Heart left ventricle (tissue), 16 donors: ENCODE measurements around the gene ALDOC. TPM values are rescaled to one million over a fixed set of nuclear protein-coding genes. Genes with fewer than 3 reads are reported as not detected.
"Not testable (repeated sequence)": the region's sequence is repeated elsewhere in the genome, so short reads cannot be mapped to it uniquely, and the experiment has no call there.

Experiments used
- ATAC-seq, 4 donors: fragments of 200-7000 bp; cut with Tn5 transposase; one replicate each; pipeline ENCODE4 v1.9.1; 2020 to 2022; ENCODE audit warnings: moderate library complexity in 4 of 4, mild to moderate bottlenecking in 3 of 4, moderate number of reproducible peaks in 1 of 4
- DNase-seq, 5 donors: peaks; one replicate each; pipeline ENCODE4 v3.0.0-alpha.2; 2020
- H3K27ac ChIP-seq, 12 donors: fragments of 200-600 bp; sonication (generic) in 4 of 12; one replicate each; pipeline versions ENCODE4 v1.5.0 to v1.8.0; 2016 to 2022; ENCODE audit warnings: mild to moderate bottlenecking in 2 of 12
- H3K27me3 ChIP-seq, 9 donors: fragments of 200-600 bp; sonication (generic) in 2 of 9; one replicate each; pipeline versions ENCODE4 v1.5.1 to v1.8.0; 2016 to 2022; ENCODE audit warnings: mild to moderate bottlenecking in 3 of 9
- H3K36me3 ChIP-seq, 9 donors: fragments of 200-600 bp; sonication (generic) in 2 of 9; one replicate each; pipeline versions ENCODE4 v1.5.0 to v1.8.0; 2018 to 2022; ENCODE audit warnings: mild to moderate bottlenecking in 2 of 9
- H3K4me1 ChIP-seq, 12 donors: fragments of 200-600 bp; sonication (generic) in 4 of 12; one replicate each; pipeline versions ENCODE4 v1.5.0 to v1.8.0; 2016 to 2022; ENCODE audit warnings: mild to moderate bottlenecking in 3 of 12
- H3K4me3 ChIP-seq, 12 donors: fragments of 200-600 bp; sonication (generic) in 4 of 12; one replicate each; pipeline versions ENCODE4 v1.5.0 to v1.8.0; 2017 to 2022; ENCODE audit warnings: mild to moderate bottlenecking in 9 of 12, moderate library complexity in 4 of 12
- H3K9me3 ChIP-seq, 12 donors: fragments of 200-600 bp; sonication (generic) in 4 of 12; one replicate each; pipeline versions ENCODE4 v1.5.0 to v1.8.0; 2016 to 2022; ENCODE audit warnings: mild to moderate bottlenecking in 1 of 12
- POLR2A ChIP-seq, 2 donors: fragments of 450-650 bp; IDR thresholded peaks; one replicate each; pipeline ENCODE4 v1.6.1; 2017; ENCODE audit warnings: antibody characterized with exemption in 2 of 2, mild to moderate bottlenecking in 2 of 2, moderate library complexity in 2 of 2
- WGBS, 4 donors: extraction: QIAGEN DNeasy Blood & Tissue Kit in 2 of 4; methylation state at CpG; one replicate each; pipeline versions ENCODE4 v1.1.5 to v1.1.7; 2013 to 2018; 5-methylcytosine and 5-hydroxymethylcytosine counted together
- intact Hi-C, 10 donors: fragments of 100-400 bp; cut with DNase I; formaldehyde crosslinking; loops; one replicate each; pipeline versions ENCODE4 v1.11.1 to v1.14.2; 2022
- polyA plus RNA-seq, 2 donors: library from polyadenylated mRNA; stranded (reverse); fragments of 200-250 nt; gene quantifications; one replicate each; pipeline ENCODE4 v1.2.3, GENCODE V29; 2013
- total RNA-seq, 9 donors: library from RNA; depleted of rRNA in 2 of 9; stranded (reverse); fragments of >200 nt in 2 of 9; fragmentation: NEBNext Ultra II Directional in 3 of 9; extraction: Animal tissue kit (Norgen Biotek cat#: 25700) in 3 of 9; gene quantifications; one replicate each; pipeline versions ENCODE4 v1.1.0 to v1.2.4, GENCODE V29; 2016 to 2023
- TF ChIP-seq, protein P1 (sequence below), 12 donors: fragments of 200-600 bp; sonication (generic) in 4 of 12; IDR thresholded peaks; one replicate each; pipeline versions ENCODE4 v1.5.0 to v1.8.0; 2018 to 2022; ENCODE audit warnings: antibody characterized with exemption in 12 of 12, mild to moderate bottlenecking in 5 of 12
- donor health status: ischemic (EF 13 %, LVEDD 7.1; RV severe dilation, severe dysfunction).
- donor health status: healthy with polysubstance abuse.
- donor health status: DM: no; HTN: yes; CAD: no.
- donor health status: DM: no; HTN: no; CAD: no.
- donor health status: ischemic (EF 25% LVEDD 6.9; RV normal size, moderate dysfunction).
- donor health status: ischemic (EF 25% LVEDD 5.7; RV mildly dilated, moderate dysfunction).
- donor health status: healthy.
- donor health status: DM: yes; HTN: yes; CAD: no.
- donor health status: ischemic (EF 35%, LVEDD 5.7; RV mildly dilated, moderate dysfunction).
- donor health status: nonischemic (EF 11% LVEDD 7.7; RV severe dilation, severe dysfunction).
- donor health status: DM: yes; HTN: yes; CAD: no.
- donor health status: PGD.
- donor health status: ischemic (EF 29% LVEDD 5.4; RV normal size, mild dysfunction).
- donor health status: nonischemic (EF 23%, LVEDD 6.1; RV moderate dilation, normal function).

ALDOC gene
- total and polyA plus RNA-seq, 11 donors = 154 to 677 (median 221) TPM

DNA sequence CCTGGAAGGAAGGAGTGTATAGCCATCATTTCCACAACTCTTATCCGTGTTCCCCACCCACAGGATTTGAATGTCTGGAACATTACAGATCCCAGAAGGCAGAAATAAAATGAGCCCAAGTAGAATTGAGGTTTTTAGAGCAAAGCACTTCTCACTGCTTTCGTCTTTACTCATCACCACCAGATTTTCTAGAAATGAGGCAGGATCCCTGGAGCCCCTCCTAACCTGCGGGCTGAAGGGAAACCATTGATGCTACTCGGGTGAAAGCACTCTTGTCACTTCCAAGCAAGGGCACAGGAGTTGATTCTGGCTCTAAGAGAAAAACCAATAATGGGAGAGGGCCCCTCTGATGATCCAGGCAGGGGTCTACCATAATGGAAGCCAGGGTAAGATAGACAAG is 2.8 kb upstream of the ALDOC start:
- no peak for DNase-seq
- Histone ChIP-seq H3K4me1 (peaks cover 0 to 16% (median 8%) of the 10 kb centered on the region in 12 donors), H3K4me3 (no peak overlapping the region), H3K27me3 (no peaks in the 10 kb centered on the region), H3K27ac (no peak overlapping the region), H3K36me3 (peaks cover 0 to 34% (median 0%) of the 10 kb centered on the region in 9 donors), H3K9me3 (no peaks in the 10 kb centered on the region)
- WGBS, 4 donors = 94 to 97% (median 95%) methylated on average over 4 of the region's 4 CpGs
- intact Hi-C loops = no loop called here
- TF ChIP-seq, protein P1, sequence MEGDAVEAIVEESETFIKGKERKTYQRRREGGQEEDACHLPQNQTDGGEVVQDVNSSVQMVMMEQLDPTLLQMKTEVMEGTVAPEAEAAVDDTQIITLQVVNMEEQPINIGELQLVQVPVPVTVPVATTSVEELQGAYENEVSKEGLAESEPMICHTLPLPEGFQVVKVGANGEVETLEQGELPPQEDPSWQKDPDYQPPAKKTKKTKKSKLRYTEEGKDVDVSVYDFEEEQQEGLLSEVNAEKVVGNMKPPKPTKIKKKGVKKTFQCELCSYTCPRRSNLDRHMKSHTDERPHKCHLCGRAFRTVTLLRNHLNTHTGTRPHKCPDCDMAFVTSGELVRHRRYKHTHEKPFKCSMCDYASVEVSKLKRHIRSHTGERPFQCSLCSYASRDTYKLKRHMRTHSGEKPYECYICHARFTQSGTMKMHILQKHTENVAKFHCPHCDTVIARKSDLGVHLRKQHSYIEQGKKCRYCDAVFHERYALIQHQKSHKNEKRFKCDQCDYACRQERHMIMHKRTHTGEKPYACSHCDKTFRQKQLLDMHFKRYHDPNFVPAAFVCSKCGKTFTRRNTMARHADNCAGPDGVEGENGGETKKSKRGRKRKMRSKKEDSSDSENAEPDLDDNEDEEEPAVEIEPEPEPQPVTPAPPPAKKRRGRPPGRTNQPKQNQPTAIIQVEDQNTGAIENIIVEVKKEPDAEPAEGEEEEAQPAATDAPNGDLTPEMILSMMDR (IDR thresholded peaks at IDR 0.05) = no peak
- TF ChIP-seq POLR2A (IDR thresholded peaks at IDR 0.05) = no peak
- no peak for ATAC-seq

DNA sequence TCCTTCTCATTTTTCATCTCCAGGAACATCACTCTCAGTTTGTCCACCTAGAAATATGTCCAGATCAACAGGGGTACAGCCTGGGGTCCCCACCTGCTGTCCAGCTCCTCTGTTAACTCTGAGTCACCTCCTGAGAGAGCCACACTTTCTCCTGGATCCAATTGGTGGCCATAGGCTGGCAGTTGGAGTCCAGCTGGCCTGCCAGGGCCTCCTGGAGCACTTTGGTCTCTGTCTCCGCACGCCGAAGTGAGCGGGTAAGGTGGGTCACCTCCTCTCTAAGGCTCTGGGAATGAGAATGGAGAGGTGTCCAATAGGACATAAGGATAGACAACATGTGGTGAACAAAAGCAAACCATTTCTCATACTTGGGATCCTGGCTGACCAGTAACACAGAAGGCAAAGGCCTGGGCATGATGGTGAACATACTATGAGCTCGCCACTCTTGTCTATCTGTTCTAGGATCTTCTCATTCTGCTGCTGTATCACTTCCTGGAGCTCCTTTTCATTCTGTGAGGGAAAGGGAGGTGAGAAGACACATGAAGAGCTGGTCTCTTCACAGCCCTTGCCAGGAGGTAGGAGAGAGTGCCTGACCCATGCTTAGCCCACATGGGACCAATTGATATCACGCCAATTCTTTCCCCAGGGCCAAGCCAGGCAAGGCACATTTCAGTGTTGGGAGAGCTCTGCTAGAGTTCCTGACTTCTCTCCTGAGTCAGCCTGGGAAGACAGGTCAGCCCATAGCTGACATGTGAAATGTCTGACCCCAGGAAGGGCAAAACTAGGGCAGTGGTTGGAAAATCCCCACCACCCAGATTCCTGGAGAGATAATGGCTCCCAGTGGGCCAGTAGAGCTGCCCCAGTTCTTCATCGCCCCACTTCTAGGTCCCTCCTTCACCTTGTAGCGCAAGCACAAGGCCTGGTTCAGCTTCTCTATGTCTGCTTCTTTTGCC is 1.8 kb upstream of the ALDOC start:
- DNase-seq (no peak), ATAC-seq (no peak)

DNA sequence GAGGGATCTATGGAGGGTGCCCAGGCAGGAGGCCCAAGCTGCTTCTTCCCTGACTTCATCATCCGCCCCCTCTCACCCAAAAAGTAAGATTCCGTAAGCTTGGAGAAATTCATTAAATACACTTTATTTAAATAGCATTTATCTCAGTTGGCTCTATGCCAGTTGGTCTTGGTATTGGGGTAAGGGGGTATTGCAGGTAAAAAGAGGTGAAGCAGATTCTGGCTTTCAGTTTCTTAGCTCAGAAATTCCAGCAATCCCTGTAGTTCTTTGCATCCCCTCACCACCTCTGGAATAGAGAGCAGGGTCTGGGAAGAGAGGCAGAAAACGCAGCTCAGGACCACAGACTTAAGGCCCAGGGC is 750 bp upstream of the ALDOC start:
- Histone ChIP-seq H3K9me3 (no peaks in the 10 kb centered on the region), H3K4me1 (peaks cover 0 to 36% (median 12%) of the 10 kb centered on the region in 12 donors), H3K36me3 (peaks cover 0 to 13% (median 3%) of the 10 kb centered on the region in 9 donors), H3K4me3 (peak overlapping the region in 1 of 12 donors; percentile 55), H3K27ac (peak overlapping the region in 3 of 12 donors; percentile 57 to 64 (median 62)), H3K27me3 (no peaks in the 10 kb centered on the region)
- no peak for DNase-seq
- intact Hi-C loops = no loop called here
- WGBS, 4 donors = 86 to 98% (median 91%) methylated on average over 3 of the region's 3 CpGs
- TF ChIP-seq, protein P1 (IDR thresholded peaks at IDR 0.05) = no peak
- TF ChIP-seq POLR2A (IDR thresholded peaks at IDR 0.05) = no peak
- ATAC-seq = no peak

More for the DNA sequence above, 1.8 kb upstream of the ALDOC start:
- Histone ChIP-seq H3K36me3 (peaks cover 0 to 23% (median 0%) of the 10 kb centered on the region in 9 donors), H3K27ac (no peak overlapping the region), H3K4me3 (no peak overlapping the region), H3K9me3 (no peaks in the 10 kb centered on the region), H3K4me1 (peaks cover 0 to 26% (median 8%) of the 10 kb centered on the region in 12 donors), H3K27me3 (no peaks in the 10 kb centered on the region)
- 95 to 98% (median 96%) methylated on average over 7 to 8 of the region's 8 CpGs for WGBS, 4 donors
- intact Hi-C loops = no loop called here
- no peak for TF ChIP-seq POLR2A (IDR thresholded peaks at IDR 0.05)
- TF ChIP-seq, protein P1 (IDR thresholded peaks at IDR 0.05) = no peak

DNA sequence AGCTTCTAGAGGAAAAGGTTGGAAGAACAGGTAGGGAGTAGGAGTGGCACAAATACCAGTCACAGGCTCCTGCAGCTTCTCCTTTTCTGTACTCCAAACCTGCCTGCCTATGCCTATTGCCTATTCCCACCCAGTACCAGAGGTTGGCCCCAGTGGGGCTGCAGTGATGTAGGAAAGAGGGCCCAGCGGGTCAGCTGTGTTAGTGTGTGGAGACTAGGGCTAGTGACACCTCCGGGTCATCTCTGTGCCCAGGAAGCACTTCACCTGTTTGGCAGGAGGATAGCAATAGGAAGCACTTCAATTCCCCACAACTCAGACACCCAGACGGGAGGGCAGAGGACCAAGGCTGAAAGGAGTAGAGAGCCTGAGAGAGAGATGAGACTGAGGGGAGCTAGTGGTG is 679 bp downstream of the ALDOC start:
- H3K27ac ChIP-seq = peak overlapping the region in 10 of 12 donors; percentile 17 to 84 (median 72)
- H3K4me1 ChIP-seq = peaks cover 0 to 44% (median 18%) of the 10 kb centered on the region in 12 donors
- peak overlapping the region in 10 of 12 donors; percentile 4 to 55 (median 45) for H3K4me3 ChIP-seq
- WGBS, 4 donors = 41 to 58% (median 55%) methylated on average over 3 of the region's 3 CpGs
- H3K27me3 ChIP-seq, intact Hi-C loops, DNase-seq, H3K9me3 ChIP-seq, ATAC-seq: not testable (repeated sequence)
- peaks cover 0 to 12% (median 3%) of the 10 kb centered on the region in 9 donors for H3K36me3 ChIP-seq
